Amniotic epithelial cell (primary cell): ENCODE results near the gene TXLNG.
"Not testable (repeated sequence)": the region's sequence is repeated elsewhere in the genome, so short reads cannot be mapped to it uniquely, and the experiment has no call there.

ENCODE experiments used
- DNase-seq: peaks from one replicate; pipeline ENCODE4 v3.0.0-alpha.2; 2010; ENCODE audit warnings: low read depth

Gene TXLNG

GRCh38 chrX:16786139-16786790 lies at the start of gene TXLNG:
TXLNG (plus strand) TSS chrX:16786466; CDS start chrX:16786488, 22 bp downstream.
- peak; percentile 97 for DNase-seq

- no peak for DNase-seq
Measured at GRCh38 chrX:16737024-16737423, 49.2 kb upstream of the TXLNG start.

GRCh38 chrX:16739574-16739973 lies 46.7 kb upstream of the TXLNG start:
- peak; percentile 83 for DNase-seq

- peak; percentile 87 for DNase-seq
Measured at GRCh38 chrX:16743604-16744325, 42.5 kb upstream of the TXLNG start.

GRCh38 chrX:16745102-16745501 lies 41.2 kb upstream of the TXLNG start:
- DNase-seq = no peak

- no peak for DNase-seq
Measured at GRCh38 chrX:16745659-16746058, 40.6 kb upstream of the TXLNG start.

GRCh38 chrX:16748425-16748824 lies 37.8 kb upstream of the TXLNG start:
- DNase-seq = no peak

GRCh38 chrX:16750136-16750535 lies 36.1 kb upstream of the TXLNG start:
- peak; percentile 83 for DNase-seq

- DNase-seq = peak; percentile 67
Measured at GRCh38 chrX:16754019-16754418, 32.2 kb upstream of the TXLNG start.

- no peak for DNase-seq
Measured at GRCh38 chrX:16756724-16757123, 29.5 kb upstream of the TXLNG start.

- not testable (repeated sequence) for DNase-seq
Measured at GRCh38 chrX:16761500-16761899, 24.8 kb upstream of the TXLNG start.

- DNase-seq = no peak
Measured at GRCh38 chrX:16762579-16762978, 23.7 kb upstream of the TXLNG start.

- no peak for DNase-seq
Measured at GRCh38 chrX:16765594-16765993, 20.7 kb upstream of the TXLNG start.

GRCh38 chrX:16770970-16771482 lies 15.2 kb upstream of the TXLNG start:
- DNase-seq = no peak

- DNase-seq = peak; percentile 88
Measured at GRCh38 chrX:16771483-16772398, 14.5 kb upstream of the TXLNG start.

GRCh38 chrX:16772460-16772859 lies 13.8 kb upstream of the TXLNG start:
- DNase-seq = no peak

- no peak for DNase-seq
Measured at GRCh38 chrX:16774746-16775145, 11.5 kb upstream of the TXLNG start.

GRCh38 chrX:16778545-16778944 lies 7.7 kb upstream of the TXLNG start:
- no peak for DNase-seq

- DNase-seq = no peak
Measured at GRCh38 chrX:16778993-16779392, 7.3 kb upstream of the TXLNG start.

GRCh38 chrX:16779815-16780214 lies 6.5 kb upstream of the TXLNG start:
- not testable (repeated sequence) for DNase-seq

- no peak for DNase-seq
Measured at GRCh38 chrX:16783452-16783851, 2.8 kb upstream of the TXLNG start.

- not testable (repeated sequence) for DNase-seq
Measured at GRCh38 chrX:16784440-16784839, 1.8 kb upstream of the TXLNG start.
